Caco-2 (cell line): ENCODE data around the gene APIP. TPM values are rescaled to one million over a fixed set of nuclear protein-coding genes. Genes with fewer than 3 reads are reported as not detected.

Experiments used
- BruUV-seq: library from RNA; stranded (reverse); fragments of 400-500 nt; replicated peaks from 2 replicates; lab custom pipeline; 2021; lab: Mats Ljungman, UMichigan
- CTCF ChIA-PET: fragments of 300-600 bp; sonication (Branson Sonifier 250); formaldehyde crosslinking; loops from one replicate; lab custom pipeline; 2022; ENCODE audit warnings: antibody characterized with exemption; lab: Charles Lee
- POLR2A ChIA-PET: fragments of 300-600 bp; sonication (Branson Sonifier 250); formaldehyde crosslinking; loops from one replicate; lab custom pipeline; 2022; ENCODE audit warnings: antibody characterized with exemption; lab: Charles Lee
- DNase-seq, 2 experiments: peaks; one replicate each; pipeline versions ENCODE4 v3.0.0 to v3.0.0-alpha.2; 2020 to 2022
- H3K27me3 ChIP-seq: replicated peaks from 2 replicates; pipeline ENCODE4 v1.6.0; 2011; ENCODE audit warnings: low read length; ENCODE audit not compliant: control insufficient read depth, insufficient read depth
- H3K36me3 ChIP-seq: 2 replicates; pipeline ENCODE4 v1.5.1; 2011; ENCODE audit warnings: low read length; ENCODE audit not compliant: control insufficient read depth, insufficient read depth
- H3K4me1 ChIP-seq: fragments of 250-450 bp; sonication (Bioruptor Pico); 2 replicates; pipeline ENCODE4 v1.5.1; 2020; ENCODE audit warnings: mild to moderate bottlenecking
- H3K4me3 ChIP-seq: 2 replicates; pipeline ENCODE4 v1.5.1; 2011; ENCODE audit warnings: low read depth, mild to moderate bottlenecking, control low read depth, low read length
- H3K9me3 ChIP-seq: fragments of 250-450 bp; sonication (Bioruptor Pico); 2 replicates; pipeline ENCODE4 v1.5.1; 2020; ENCODE audit warnings: mild to moderate bottlenecking, moderate library complexity
- H3K27ac Mint-ChIP-seq: one replicate; pipeline ENCODE4 v1.8.0; 2022; ENCODE audit warnings: mixed read lengths; ENCODE audit not compliant: unreplicated experiment
- H3K27me3 Mint-ChIP-seq: one replicate; pipeline ENCODE4 v1.8.0; 2022; ENCODE audit warnings: mixed read lengths; ENCODE audit not compliant: insufficient read depth, unreplicated experiment
- H3K36me3 Mint-ChIP-seq: one replicate; pipeline ENCODE4 v1.8.0; 2022; ENCODE audit warnings: mild to moderate bottlenecking, mixed read lengths; ENCODE audit not compliant: insufficient read depth, unreplicated experiment
- H3K4me1 Mint-ChIP-seq: one replicate; pipeline ENCODE4 v1.8.0; 2022; ENCODE audit warnings: low read depth, mixed read lengths; ENCODE audit not compliant: unreplicated experiment
- H3K4me3 Mint-ChIP-seq: one replicate; pipeline ENCODE4 v1.8.0; 2022; ENCODE audit warnings: mild to moderate bottlenecking, moderate library complexity, mixed read lengths; ENCODE audit not compliant: unreplicated experiment
- H3K9me3 Mint-ChIP-seq: one replicate; pipeline ENCODE4 v1.8.0; 2022; ENCODE audit warnings: mixed read lengths; ENCODE audit not compliant: unreplicated experiment
- intact Hi-C: fragments of 100-400 bp; cut with micrococcal nuclease; formaldehyde crosslinking; loops from one replicate; pipeline ENCODE4 v1.10.0; 2022; ENCODE audit not compliant: unreplicated experiment
- total RNA-seq: library from RNA; stranded (reverse); gene quantifications from 2 replicates; pipeline ENCODE4 v1.2.3, GENCODE V29; 2022
- TF ChIP-seq, protein P1 (sequence below), 2 experiments: fragments of 200-600 bp in 1 of 2; IDR thresholded peaks; 1 replicate in 1 of 2; 2 replicates in 1 of 2; pipeline versions ENCODE4 v1.5.1 to v1.8.0; 2011 to 2022; ENCODE audit warnings: antibody characterized with exemption in 1 of 2, control low read depth in 1 of 2, inconsistent platforms in 1 of 2, low read depth in 1 of 2, low read length in 1 of 2, mild to moderate bottlenecking in 1 of 2, moderate library complexity in 1 of 2; ENCODE audit not compliant: insufficient read depth in 1 of 2, severe bottlenecking in 1 of 2, unreplicated experiment in 1 of 2

APIP gene
- total RNA-seq, 1 experiment from 2014 or later, result 19.8 TPM

GRCh38 chr11:34893416-34893815, 22.8 kb downstream of the APIP start:
- Histone ChIP-seq H3K4me1 (no peaks in the 10 kb centered on the region), H3K4me3 (no peak overlapping the region), H3K9me3 (peaks cover 5% of the 10 kb centered on the region; the same call in 1 of the 2 replicates), H3K27me3 (no peaks in the 10 kb centered on the region), H3K36me3 (no peaks in the 10 kb centered on the region)
- no peaks in the 10 kb centered on the region for H3K4me1 Mint-ChIP-seq
- DNase-seq, result no peak
- ChIA-PET CTCF (no interaction called here), POLR2A (no interaction called here)
- H3K27me3 Mint-ChIP-seq, result no peaks in the 10 kb centered on the region
- no TSS peak for BruUV-seq
- TF ChIP-seq, protein P1, sequence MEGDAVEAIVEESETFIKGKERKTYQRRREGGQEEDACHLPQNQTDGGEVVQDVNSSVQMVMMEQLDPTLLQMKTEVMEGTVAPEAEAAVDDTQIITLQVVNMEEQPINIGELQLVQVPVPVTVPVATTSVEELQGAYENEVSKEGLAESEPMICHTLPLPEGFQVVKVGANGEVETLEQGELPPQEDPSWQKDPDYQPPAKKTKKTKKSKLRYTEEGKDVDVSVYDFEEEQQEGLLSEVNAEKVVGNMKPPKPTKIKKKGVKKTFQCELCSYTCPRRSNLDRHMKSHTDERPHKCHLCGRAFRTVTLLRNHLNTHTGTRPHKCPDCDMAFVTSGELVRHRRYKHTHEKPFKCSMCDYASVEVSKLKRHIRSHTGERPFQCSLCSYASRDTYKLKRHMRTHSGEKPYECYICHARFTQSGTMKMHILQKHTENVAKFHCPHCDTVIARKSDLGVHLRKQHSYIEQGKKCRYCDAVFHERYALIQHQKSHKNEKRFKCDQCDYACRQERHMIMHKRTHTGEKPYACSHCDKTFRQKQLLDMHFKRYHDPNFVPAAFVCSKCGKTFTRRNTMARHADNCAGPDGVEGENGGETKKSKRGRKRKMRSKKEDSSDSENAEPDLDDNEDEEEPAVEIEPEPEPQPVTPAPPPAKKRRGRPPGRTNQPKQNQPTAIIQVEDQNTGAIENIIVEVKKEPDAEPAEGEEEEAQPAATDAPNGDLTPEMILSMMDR (IDR thresholded peaks at IDR 0.05; ENCODE audit: insufficient read depth in 1 of 2, low read depth in 1 of 2, low read length in 1 of 2, severe bottlenecking in 1 of 2, unreplicated experiment in 1 of 2), result no peak
- intact Hi-C loops, result loop anchor here (5.0 kb wide), 4 partner anchors 51 to 251 kb away; no protein-coding TSS in a partner anchor
- no peak overlapping the region for H3K27ac Mint-ChIP-seq
- peaks cover 8% of the 10 kb centered on the region for H3K36me3 Mint-ChIP-seq
- peaks cover 20% of the 10 kb centered on the region for H3K9me3 Mint-ChIP-seq
- H3K4me3 Mint-ChIP-seq, result no peak overlapping the region

- Histone ChIP-seq H3K36me3 (no peaks in the 10 kb centered on the region), H3K27me3 (no peaks in the 10 kb centered on the region), H3K4me3 (no peak overlapping the region), H3K9me3 (no peaks in the 10 kb centered on the region; the same call in 1 of the 2 replicates), H3K4me1 (no peaks in the 10 kb centered on the region)
- Mint-ChIP-seq H3K27me3 (no peaks in the 10 kb centered on the region), H3K27ac (no peak overlapping the region), H3K4me3 (no peak overlapping the region), H3K9me3 (peaks cover 6% of the 10 kb centered on the region), H3K4me1 (peaks cover 8% of the 10 kb centered on the region), H3K36me3 (peaks cover 6% of the 10 kb centered on the region)
- no peak for DNase-seq
- TF ChIP-seq, protein P1 (IDR thresholded peaks at IDR 0.05; ENCODE audit: insufficient read depth in 1 of 2, low read depth in 1 of 2, low read length in 1 of 2, severe bottlenecking in 1 of 2, unreplicated experiment in 1 of 2), result no peak
- intact Hi-C loops, result loop anchor here (1.0 to 5.0 kb wide), 5 partner anchors 49 to 305 kb away; no protein-coding TSS in a partner anchor
- ChIA-PET POLR2A (no interaction called here), CTCF (interaction anchor here (1.0 to 1.2 kb wide), 2 partner anchors 305 to 379 kb away, joined by 3 to 4 read pairs; no protein-coding TSS in a partner anchor)
- BruUV-seq, result no TSS peak
Observed at GRCh38 chr11:34891611-34892010, 24.6 kb downstream of the APIP start.

DNA sequence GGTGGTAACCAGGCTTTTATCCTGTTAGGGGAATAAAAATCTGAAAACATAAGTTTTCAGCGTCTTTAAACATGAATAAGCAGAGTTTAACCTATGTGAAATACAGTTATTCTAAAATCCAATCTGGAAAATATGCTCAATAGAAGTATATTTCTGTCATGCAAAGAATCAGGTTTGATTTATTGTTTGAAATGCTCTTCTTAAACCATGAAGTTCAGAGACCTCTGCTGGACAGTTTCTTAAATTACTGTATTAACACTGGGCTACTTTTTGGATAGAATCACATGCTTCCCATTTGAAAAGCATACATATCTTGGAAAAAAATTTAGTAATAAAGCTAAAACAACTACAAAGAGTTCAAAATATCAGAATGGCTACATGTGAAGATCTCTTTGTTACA, 25.4 kb downstream of the APIP start:
- no TSS peak for BruUV-seq
- peak in 1 of 2 experiments; percentile 27 for DNase-seq
- Mint-ChIP-seq H3K9me3 (no peaks in the 10 kb centered on the region), H3K4me3 (no peak overlapping the region), H3K36me3 (no peaks in the 10 kb centered on the region), H3K27me3 (no peaks in the 10 kb centered on the region), H3K4me1 (peaks cover 8% of the 10 kb centered on the region), H3K27ac (no peak overlapping the region)
- intact Hi-C loops, result loop anchor here (1.0 to 5.0 kb wide), 6 partner anchors 49 to 378 kb away; partner anchors contain the start of gene ELF5
- Histone ChIP-seq H3K27me3 (no peaks in the 10 kb centered on the region), H3K36me3 (no peaks in the 10 kb centered on the region), H3K4me1 (no peaks in the 10 kb centered on the region), H3K4me3 (no peak overlapping the region), H3K9me3 (no peaks in the 10 kb centered on the region)
- POLR2A ChIA-PET, result no interaction called here
- CTCF ChIA-PET, result interaction anchor here (1.0 to 1.2 kb wide), 2 partner anchors 304 to 378 kb away, joined by 3 to 4 read pairs; no protein-coding TSS in a partner anchor
- TF ChIP-seq, protein P1 (IDR thresholded peaks at IDR 0.05; ENCODE audit: insufficient read depth in 1 of 2, low read depth in 1 of 2, low read length in 1 of 2, severe bottlenecking in 1 of 2, unreplicated experiment in 1 of 2), result peak; percentile 37 to 42
